Ishikawa (cell line): ENCODE data around the gene EDC3.
A peak's percentile ranks its signal among the peaks of the same experiment; 100 is the strongest.

Experiments used
- CEBPB ChIP-seq: IDR thresholded peaks from 2 replicates; pipeline ENCODE4 v1.6.1; 2012
- CREB1 ChIP-seq: IDR thresholded peaks from 2 replicates; pipeline ENCODE4 v1.6.1; 2012; ENCODE audit warnings: low read depth
- EP300 ChIP-seq: IDR thresholded peaks from 2 replicates; pipeline ENCODE4 v1.6.1; 2012; ENCODE audit warnings: borderline replicate concordance
- FOXM1 ChIP-seq: IDR thresholded peaks from 2 replicates; pipeline ENCODE4 v1.6.1; 2012; ENCODE audit warnings: low read depth, borderline replicate concordance
- NFIC ChIP-seq: IDR thresholded peaks from 2 replicates; pipeline ENCODE4 v1.6.1; 2012
- RAD21 ChIP-seq: IDR thresholded peaks from 2 replicates; pipeline ENCODE4 v1.6.1; 2012; ENCODE audit warnings: low read depth
- TAF1 ChIP-seq: IDR thresholded peaks from 2 replicates; pipeline ENCODE4 v1.6.1; 2012; ENCODE audit warnings: low read depth, mild to moderate bottlenecking
- TCF12 ChIP-seq: IDR thresholded peaks from 2 replicates; pipeline ENCODE4 v1.6.1; 2012; ENCODE audit warnings: low read depth
- TEAD4 ChIP-seq: IDR thresholded peaks from 2 replicates; pipeline ENCODE4 v1.6.1; 2012
- YY1 ChIP-seq: IDR thresholded peaks from 2 replicates; pipeline ENCODE4 v1.6.1; 2012; ENCODE audit warnings: low read depth
- TF ChIP-seq, protein P1 (sequence below): IDR thresholded peaks from 2 replicates; pipeline ENCODE4 v1.6.1; 2012; ENCODE audit warnings: low read depth, mild to moderate bottlenecking
- TF ChIP-seq, protein P2 (sequence below): IDR thresholded peaks from 2 replicates; pipeline ENCODE4 v1.6.1; 2012
- TF ChIP-seq, protein P3 (sequence below): IDR thresholded peaks from 2 replicates; pipeline ENCODE4 v1.6.1; 2012

DNA sequence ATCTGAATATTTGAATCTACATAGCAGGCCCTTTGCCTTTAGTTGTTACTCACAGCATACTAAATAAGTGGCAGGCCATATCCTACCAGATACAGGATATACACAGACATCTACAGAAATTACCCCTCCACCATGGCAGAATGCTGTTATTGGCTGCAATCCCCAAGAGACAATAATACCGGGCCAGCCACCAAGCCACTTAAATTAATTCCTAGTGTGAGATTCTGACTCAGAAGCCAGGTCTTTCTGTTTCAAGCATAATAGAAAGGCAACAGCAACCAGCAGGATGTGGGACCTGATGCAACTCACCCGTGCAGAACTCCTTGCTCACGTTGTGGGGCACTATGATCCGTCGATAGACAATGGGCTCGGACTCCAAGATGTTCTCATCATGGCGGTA lies 40.4 kb downstream of the EDC3 start:
- no peak for TF ChIP-seq TAF1
- TF ChIP-seq RAD21, result no peak
- TF ChIP-seq, protein P1, sequence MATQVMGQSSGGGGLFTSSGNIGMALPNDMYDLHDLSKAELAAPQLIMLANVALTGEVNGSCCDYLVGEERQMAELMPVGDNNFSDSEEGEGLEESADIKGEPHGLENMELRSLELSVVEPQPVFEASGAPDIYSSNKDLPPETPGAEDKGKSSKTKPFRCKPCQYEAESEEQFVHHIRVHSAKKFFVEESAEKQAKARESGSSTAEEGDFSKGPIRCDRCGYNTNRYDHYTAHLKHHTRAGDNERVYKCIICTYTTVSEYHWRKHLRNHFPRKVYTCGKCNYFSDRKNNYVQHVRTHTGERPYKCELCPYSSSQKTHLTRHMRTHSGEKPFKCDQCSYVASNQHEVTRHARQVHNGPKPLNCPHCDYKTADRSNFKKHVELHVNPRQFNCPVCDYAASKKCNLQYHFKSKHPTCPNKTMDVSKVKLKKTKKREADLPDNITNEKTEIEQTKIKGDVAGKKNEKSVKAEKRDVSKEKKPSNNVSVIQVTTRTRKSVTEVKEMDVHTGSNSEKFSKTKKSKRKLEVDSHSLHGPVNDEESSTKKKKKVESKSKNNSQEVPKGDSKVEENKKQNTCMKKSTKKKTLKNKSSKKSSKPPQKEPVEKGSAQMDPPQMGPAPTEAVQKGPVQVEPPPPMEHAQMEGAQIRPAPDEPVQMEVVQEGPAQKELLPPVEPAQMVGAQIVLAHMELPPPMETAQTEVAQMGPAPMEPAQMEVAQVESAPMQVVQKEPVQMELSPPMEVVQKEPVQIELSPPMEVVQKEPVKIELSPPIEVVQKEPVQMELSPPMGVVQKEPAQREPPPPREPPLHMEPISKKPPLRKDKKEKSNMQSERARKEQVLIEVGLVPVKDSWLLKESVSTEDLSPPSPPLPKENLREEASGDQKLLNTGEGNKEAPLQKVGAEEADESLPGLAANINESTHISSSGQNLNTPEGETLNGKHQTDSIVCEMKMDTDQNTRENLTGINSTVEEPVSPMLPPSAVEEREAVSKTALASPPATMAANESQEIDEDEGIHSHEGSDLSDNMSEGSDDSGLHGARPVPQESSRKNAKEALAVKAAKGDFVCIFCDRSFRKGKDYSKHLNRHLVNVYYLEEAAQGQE, result no peak
- TF ChIP-seq TEAD4, result peak; percentile 40; the same call in 1 of the 2 replicates
- TF ChIP-seq CREB1, result no peak
- TF ChIP-seq NFIC, result peak; percentile 76
- TF ChIP-seq YY1, result no peak
- TF ChIP-seq CEBPB, result no peak
- peak; percentile 77; the same call in 1 of the 2 replicates for TF ChIP-seq EP300
- TF ChIP-seq, protein P2, sequence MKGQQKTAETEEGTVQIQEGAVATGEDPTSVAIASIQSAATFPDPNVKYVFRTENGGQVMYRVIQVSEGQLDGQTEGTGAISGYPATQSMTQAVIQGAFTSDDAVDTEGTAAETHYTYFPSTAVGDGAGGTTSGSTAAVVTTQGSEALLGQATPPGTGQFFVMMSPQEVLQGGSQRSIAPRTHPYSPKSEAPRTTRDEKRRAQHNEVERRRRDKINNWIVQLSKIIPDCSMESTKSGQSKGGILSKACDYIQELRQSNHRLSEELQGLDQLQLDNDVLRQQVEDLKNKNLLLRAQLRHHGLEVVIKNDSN, result no peak
- TF ChIP-seq FOXM1, result no peak
- TF ChIP-seq TCF12, result peak; percentile 71
- TF ChIP-seq, protein P3, sequence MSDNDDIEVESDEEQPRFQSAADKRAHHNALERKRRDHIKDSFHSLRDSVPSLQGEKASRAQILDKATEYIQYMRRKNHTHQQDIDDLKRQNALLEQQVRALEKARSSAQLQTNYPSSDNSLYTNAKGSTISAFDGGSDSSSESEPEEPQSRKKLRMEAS, result no peak; the same call in 1 of the 2 replicates
